Esophagus muscularis mucosa (tissue), 4 donors: ENCODE measurements around the gene CCDC137.
"Not testable (repeated sequence)": the region's sequence is repeated elsewhere in the genome, so short reads cannot be mapped to it uniquely, and the experiment has no call there.

Experiments used
- EP300 ChIP-seq: sonication (generic); formaldehyde crosslinking; IDR thresholded peaks from one replicate; pipeline ENCODE4 v1.6.1; 2017; ENCODE audit warnings: antibody characterized with exemption
- POLR2A ChIP-seq: fragments of 450-650 bp; IDR thresholded peaks from one replicate; pipeline ENCODE4 v1.6.1; 2017; ENCODE audit warnings: antibody characterized with exemption, moderate library complexity, mild to moderate bottlenecking, low read depth
- POLR2AphosphoS5 ChIP-seq, 2 donors: sonication (generic); formaldehyde crosslinking; IDR thresholded peaks; one replicate each; pipeline ENCODE4 v1.6.1; 2017; ENCODE audit warnings: antibody characterized with exemption in 2 of 2
- TF ChIP-seq, protein P1 (sequence below), 3 experiments: fragments of 200-600 bp in 2 of 3; fragments of 450-650 bp in 1 of 3; sonication (generic) in 2 of 3; IDR thresholded peaks; one replicate each; pipeline ENCODE4 v1.5.1; 2017 to 2019; ENCODE audit warnings: antibody characterized with exemption in 3 of 3, mild to moderate bottlenecking in 2 of 3, moderate library complexity in 1 of 3

DNA sequence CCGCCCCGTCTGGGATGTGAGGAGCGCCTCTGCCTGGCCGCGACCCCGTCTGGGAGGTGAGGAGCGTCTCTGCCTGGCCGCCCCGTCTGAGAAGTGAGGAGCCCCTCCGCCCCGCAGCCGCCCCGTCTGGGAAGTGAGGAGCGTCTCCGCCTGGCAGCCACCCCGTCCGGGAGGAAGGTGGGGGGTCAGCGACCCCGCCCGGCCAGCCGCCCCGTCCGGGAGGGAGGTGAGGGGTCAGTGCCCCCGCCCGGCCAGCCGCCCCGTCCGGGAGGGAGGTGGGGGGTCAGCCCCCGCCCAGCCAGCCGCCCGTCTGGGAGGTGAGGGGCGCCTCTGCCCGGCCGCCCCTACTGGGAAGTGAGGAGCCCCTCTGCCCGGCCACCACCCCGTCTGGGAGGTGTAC is 48.2 kb upstream of the CCDC137 start:
- TF ChIP-seq, protein P1, sequence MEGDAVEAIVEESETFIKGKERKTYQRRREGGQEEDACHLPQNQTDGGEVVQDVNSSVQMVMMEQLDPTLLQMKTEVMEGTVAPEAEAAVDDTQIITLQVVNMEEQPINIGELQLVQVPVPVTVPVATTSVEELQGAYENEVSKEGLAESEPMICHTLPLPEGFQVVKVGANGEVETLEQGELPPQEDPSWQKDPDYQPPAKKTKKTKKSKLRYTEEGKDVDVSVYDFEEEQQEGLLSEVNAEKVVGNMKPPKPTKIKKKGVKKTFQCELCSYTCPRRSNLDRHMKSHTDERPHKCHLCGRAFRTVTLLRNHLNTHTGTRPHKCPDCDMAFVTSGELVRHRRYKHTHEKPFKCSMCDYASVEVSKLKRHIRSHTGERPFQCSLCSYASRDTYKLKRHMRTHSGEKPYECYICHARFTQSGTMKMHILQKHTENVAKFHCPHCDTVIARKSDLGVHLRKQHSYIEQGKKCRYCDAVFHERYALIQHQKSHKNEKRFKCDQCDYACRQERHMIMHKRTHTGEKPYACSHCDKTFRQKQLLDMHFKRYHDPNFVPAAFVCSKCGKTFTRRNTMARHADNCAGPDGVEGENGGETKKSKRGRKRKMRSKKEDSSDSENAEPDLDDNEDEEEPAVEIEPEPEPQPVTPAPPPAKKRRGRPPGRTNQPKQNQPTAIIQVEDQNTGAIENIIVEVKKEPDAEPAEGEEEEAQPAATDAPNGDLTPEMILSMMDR (IDR thresholded peaks at IDR 0.05): not testable (repeated sequence)
- not testable (repeated sequence) for TF ChIP-seq POLR2A; POLR2AphosphoS5 (IDR thresholded peaks at IDR 0.05); EP300
